ENCODE measurements around the gene DNAJC3.

The DNAJC3 gene

DNA sequence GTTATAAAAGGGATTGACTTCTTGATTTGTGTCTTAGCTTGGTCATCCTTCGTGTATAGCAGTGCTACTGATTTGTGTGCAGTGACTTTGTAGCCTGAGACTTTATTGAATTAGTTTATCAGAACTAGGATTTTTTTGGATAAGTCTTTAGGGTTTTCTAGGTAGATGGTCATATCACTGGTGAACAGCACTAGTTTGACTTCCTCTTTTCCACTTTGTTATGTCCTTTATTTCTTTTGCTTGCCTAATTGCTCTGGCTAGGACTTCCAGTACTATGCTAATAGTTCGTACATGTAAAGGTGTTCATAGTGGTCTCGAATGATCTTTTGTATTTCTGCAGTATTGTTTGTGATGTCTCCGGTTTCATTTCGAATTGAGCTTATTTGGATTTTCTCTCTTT, 145.4 kb downstream of the DNAJC3 start:
- no peak overlapping the region for H3K9ac ChIP-seq (ENCODE audit: low read depth, low read length)
- H3K4me1 ChIP-seq (ENCODE audit: control insufficient read depth, insufficient read depth, low read length) = no peaks in the 10 kb centered on the region
- no peak overlapping the region for H3K4me3 ChIP-seq (ENCODE audit: low read depth, low read length)
- no peaks in the 10 kb centered on the region for H3K9me3 ChIP-seq (ENCODE audit: control insufficient read depth, insufficient read depth, low read length)
- no peaks in the 10 kb centered on the region for H3K27me3 ChIP-seq (ENCODE audit: control insufficient read depth, insufficient read depth, low read length)
- H3K36me3 ChIP-seq (ENCODE audit: control insufficient read depth, insufficient read depth, low read length) = no peaks in the 10 kb centered on the region

DNA sequence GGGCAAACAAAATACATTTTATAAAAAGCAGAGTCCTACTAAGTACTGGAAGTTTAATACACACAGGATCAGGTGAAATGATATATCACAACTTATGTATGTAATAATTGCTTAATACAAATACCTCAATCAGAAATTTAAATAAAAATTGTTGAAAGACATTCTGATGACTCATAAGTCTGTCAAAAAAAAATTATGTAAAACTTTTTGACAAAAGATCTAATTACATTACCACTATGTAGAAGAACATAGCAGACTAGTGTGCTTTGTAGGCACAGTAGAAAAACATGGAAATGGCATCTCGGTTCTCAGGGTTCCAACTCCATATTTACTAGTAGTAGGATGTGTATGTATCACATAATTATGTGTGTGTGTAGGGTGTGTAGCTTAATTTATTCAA, 156.2 kb downstream of the DNAJC3 start:
- H3K4me3 ChIP-seq (ENCODE audit: low read depth, low read length) = no peak overlapping the region
- no peaks in the 10 kb centered on the region for H3K27me3 ChIP-seq (ENCODE audit: control insufficient read depth, insufficient read depth, low read length)
- no peaks in the 10 kb centered on the region for H3K4me1 ChIP-seq (ENCODE audit: control insufficient read depth, insufficient read depth, low read length)
- no peaks in the 10 kb centered on the region for H3K9me3 ChIP-seq (ENCODE audit: control insufficient read depth, insufficient read depth, low read length)
- no peak overlapping the region for H3K9ac ChIP-seq (ENCODE audit: low read depth, low read length)
- H3K36me3 ChIP-seq (ENCODE audit: control insufficient read depth, insufficient read depth, low read length) = no peaks in the 10 kb centered on the region

DNA sequence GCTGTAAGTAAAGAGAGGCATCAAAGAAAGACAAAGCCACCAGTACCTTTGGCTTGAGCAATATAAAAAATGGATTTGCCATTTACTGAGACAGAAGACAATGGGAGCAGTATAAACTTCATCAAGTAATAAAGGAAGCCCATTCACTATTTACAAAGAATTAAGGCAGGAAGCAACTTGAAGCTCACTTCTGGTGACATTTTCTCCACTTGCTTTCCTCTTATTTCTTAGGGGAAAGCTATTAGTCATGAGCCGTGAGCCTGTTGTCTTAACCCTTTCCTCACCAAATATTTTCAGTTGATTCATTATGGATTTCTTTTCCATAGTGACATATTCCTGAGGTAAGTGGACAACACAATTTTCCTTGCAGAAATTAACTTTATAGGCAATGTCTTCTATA, 156.8 kb downstream of the DNAJC3 start:
- Histone ChIP-seq H3K27me3 (ENCODE audit: control insufficient read depth, insufficient read depth, low read length) (no peaks in the 10 kb centered on the region), H3K9ac (ENCODE audit: low read depth, low read length) (no peak overlapping the region), H3K4me3 (ENCODE audit: low read depth, low read length) (no peak overlapping the region), H3K4me1 (ENCODE audit: control insufficient read depth, insufficient read depth, low read length) (no peaks in the 10 kb centered on the region), H3K9me3 (ENCODE audit: control insufficient read depth, insufficient read depth, low read length) (no peaks in the 10 kb centered on the region), H3K36me3 (ENCODE audit: control insufficient read depth, insufficient read depth, low read length) (no peaks in the 10 kb centered on the region)

DNA sequence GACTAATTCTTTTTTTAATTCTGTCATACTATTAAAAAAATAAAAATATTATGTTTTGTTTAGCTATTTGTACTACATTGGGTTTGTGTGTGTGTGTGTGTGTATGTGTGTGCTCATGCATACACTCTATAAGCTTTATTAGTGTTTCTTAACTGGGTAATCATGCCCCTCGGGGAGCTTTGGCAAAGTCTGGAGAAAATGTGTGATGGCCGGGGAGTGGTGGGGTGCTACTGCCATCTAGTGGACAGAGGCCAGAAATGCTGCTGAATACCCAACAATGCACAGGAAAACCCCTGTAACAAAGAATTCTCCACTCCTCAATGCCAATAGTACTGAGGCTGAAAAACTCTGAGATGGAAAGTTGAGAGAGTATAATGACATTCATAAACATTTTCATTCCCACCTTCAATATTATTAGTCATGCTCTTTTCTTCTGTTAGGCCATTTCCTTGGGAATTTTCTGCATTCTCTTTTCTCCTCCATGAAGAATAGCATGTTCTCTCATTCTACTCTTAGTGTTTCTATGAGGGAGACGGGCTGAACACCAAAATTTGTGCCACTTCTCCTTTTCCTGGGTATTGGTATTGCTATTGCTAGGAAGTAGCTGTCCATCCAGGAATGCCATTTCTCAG, 157.3 kb downstream of the DNAJC3 start:
- no peak overlapping the region for H3K4me3 ChIP-seq (ENCODE audit: low read depth, low read length)
- H3K27me3 ChIP-seq (ENCODE audit: control insufficient read depth, insufficient read depth, low read length) = no peaks in the 10 kb centered on the region
- H3K9me3 ChIP-seq (ENCODE audit: control insufficient read depth, insufficient read depth, low read length) = no peaks in the 10 kb centered on the region
- H3K4me1 ChIP-seq (ENCODE audit: control insufficient read depth, insufficient read depth, low read length) = no peaks in the 10 kb centered on the region
- no peak overlapping the region for H3K9ac ChIP-seq (ENCODE audit: low read depth, low read length)
- no peaks in the 10 kb centered on the region for H3K36me3 ChIP-seq (ENCODE audit: control insufficient read depth, insufficient read depth, low read length)

DNA sequence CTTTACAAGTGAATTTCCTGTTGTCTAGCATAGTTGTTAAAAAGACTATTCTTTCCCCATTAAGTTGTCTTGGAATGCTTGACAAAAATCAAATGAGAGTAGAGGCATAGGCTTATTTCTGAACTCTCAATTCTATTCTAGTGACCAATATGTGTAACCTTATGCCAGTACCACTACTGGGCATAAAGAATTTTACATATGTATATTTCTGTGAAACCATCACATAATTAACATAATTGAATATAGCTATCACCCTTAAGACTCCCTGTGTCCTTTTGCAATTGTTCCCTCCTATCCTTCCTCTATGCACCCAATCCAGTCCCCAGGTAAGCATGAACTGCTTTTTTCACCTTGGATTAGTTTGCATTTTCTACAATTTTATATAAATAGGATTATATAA, 165.0 kb downstream of the DNAJC3 start:
- Histone ChIP-seq H3K9ac (ENCODE audit: low read depth, low read length) (no peak overlapping the region), H3K4me1 (ENCODE audit: control insufficient read depth, insufficient read depth, low read length) (no peaks in the 10 kb centered on the region), H3K27me3 (ENCODE audit: control insufficient read depth, insufficient read depth, low read length) (no peaks in the 10 kb centered on the region), H3K36me3 (ENCODE audit: control insufficient read depth, insufficient read depth, low read length) (no peaks in the 10 kb centered on the region), H3K9me3 (ENCODE audit: control insufficient read depth, insufficient read depth, low read length) (no peaks in the 10 kb centered on the region), H3K4me3 (ENCODE audit: low read depth, low read length) (no peak overlapping the region)

DNA sequence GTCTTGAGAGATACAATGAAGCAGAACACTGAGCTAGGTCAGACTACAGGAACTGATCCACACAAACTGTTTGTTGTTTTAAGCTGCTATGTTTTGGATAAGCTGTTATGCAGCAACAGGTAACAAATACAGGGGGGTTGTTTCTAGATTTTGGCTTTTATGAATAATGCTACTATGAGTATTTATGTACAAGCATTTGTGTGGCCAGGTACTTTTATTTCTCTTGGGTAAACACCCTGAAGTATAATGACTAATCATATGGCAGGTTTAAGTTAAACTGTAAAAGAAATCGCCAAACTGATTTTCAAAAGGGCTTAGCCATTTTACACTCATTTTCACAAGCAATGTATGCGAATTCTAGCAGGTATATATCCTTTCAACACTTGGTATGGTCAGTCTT, 166.0 kb downstream of the DNAJC3 start:
- no peaks in the 10 kb centered on the region for H3K36me3 ChIP-seq (ENCODE audit: control insufficient read depth, insufficient read depth, low read length)
- no peaks in the 10 kb centered on the region for H3K27me3 ChIP-seq (ENCODE audit: control insufficient read depth, insufficient read depth, low read length)
- H3K4me1 ChIP-seq (ENCODE audit: control insufficient read depth, insufficient read depth, low read length) = no peaks in the 10 kb centered on the region
- no peaks in the 10 kb centered on the region for H3K9me3 ChIP-seq (ENCODE audit: control insufficient read depth, insufficient read depth, low read length)
- no peak overlapping the region for H3K4me3 ChIP-seq (ENCODE audit: low read depth, low read length)
- no peak overlapping the region for H3K9ac ChIP-seq (ENCODE audit: low read depth, low read length)
